ENCODE measurements around the gene FMN1. TPM values are rescaled to one million over a fixed set of nuclear protein-coding genes. Genes with fewer than 3 reads are reported as not detected.

Gene FMN1
- total and polyA plus RNA-seq, 10 donors = 0.43 to 42.1 (median 8.6) TPM

DNA sequence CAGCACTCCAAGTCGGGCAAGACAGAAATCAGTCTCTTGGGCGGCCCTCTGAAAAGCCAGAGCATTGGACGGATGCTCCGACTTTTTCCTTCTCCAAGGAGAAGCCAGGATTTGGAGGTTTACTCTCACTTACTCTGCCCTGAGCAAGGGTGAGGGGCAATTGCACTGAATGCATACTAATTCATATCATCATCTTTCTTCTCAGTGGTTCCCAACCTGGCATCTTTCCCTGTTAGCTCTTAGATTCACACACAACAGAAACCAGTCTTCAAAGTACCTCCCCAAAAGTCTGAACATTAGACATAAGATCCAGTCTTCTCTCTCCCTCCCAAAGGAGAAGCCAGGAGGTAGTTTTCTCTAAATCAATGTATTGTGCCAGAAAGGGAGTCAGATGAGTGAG is 257.5 kb downstream of the FMN1 start:
- Histone ChIP-seq H3K4me1 (no peaks in the 10 kb centered on the region), H3K27ac (no peak overlapping the region), H3K27me3 (replicated peaks in 1 of 7) (peaks cover 0 to 16% (median 0%) of the 10 kb centered on the region in 7 donors), H3K9me3 (peaks cover 0 to 4% (median 0%) of the 10 kb centered on the region in 8 donors), H3K36me3 (no peaks in the 10 kb centered on the region), H3K4me3 (no peak overlapping the region)
- intact Hi-C loops (cut with DNase I; ENCODE audit: low total_unique reads) = loop anchor here (10.0 kb wide), 1 partner anchor 92 kb away; no protein-coding TSS in a partner anchor
- WGBS, 5 donors = 87 to 91% (median 88%) methylated on average over 4 of the region's 4 CpGs
- DNase-seq = no peak
- TF ChIP-seq POLR2A (IDR thresholded peaks at IDR 0.05) (no peak), POLR2AphosphoS5 (IDR thresholded peaks at IDR 0.05) (no peak)
- TF ChIP-seq, protein P1, sequence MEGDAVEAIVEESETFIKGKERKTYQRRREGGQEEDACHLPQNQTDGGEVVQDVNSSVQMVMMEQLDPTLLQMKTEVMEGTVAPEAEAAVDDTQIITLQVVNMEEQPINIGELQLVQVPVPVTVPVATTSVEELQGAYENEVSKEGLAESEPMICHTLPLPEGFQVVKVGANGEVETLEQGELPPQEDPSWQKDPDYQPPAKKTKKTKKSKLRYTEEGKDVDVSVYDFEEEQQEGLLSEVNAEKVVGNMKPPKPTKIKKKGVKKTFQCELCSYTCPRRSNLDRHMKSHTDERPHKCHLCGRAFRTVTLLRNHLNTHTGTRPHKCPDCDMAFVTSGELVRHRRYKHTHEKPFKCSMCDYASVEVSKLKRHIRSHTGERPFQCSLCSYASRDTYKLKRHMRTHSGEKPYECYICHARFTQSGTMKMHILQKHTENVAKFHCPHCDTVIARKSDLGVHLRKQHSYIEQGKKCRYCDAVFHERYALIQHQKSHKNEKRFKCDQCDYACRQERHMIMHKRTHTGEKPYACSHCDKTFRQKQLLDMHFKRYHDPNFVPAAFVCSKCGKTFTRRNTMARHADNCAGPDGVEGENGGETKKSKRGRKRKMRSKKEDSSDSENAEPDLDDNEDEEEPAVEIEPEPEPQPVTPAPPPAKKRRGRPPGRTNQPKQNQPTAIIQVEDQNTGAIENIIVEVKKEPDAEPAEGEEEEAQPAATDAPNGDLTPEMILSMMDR (IDR thresholded peaks at IDR 0.05 in 8 of 11, conservative IDR thresholded peaks at IDR 0.05 in 3 of 11) = no peak

DNA sequence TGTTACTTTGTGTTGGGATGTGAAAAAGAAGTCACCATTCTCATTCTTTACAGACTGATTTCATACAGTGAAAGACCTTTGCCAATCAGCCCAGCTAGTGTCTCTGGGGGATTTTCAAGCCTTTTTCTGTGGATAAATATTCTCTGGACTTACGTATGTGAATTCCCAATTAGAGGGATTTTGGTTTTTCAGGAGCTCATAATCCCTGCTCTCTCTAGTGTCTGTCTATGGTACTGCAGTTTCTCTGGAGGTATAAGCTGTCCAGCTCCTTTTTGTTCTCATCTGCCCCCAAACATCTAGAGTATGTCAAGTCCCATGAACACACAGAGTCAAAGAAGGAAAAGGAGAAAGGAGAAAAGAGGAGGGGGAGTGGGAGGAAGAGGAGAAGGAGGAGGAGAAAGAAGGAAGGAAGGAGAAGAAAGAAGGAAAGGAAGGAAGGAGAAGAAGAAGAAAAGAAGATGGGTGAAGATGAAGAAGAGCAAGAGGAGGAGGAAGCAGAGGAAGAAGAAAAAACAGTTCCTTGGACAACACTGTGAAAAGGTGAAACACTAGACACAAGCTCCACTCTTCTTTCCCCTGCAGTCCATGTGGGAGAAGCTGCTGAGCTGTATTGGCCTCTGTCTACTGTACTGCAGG is 258.1 kb downstream of the FMN1 start:
- no peak overlapping the region for H3K27ac ChIP-seq
- DNase-seq = no peak
- no peaks in the 10 kb centered on the region for H3K36me3 ChIP-seq
- H3K9me3 ChIP-seq = peaks cover 0 to 4% (median 0%) of the 10 kb centered on the region in 8 donors
- no peaks in the 10 kb centered on the region for H3K4me1 ChIP-seq
- H3K4me3 ChIP-seq = no peak overlapping the region
- TF ChIP-seq POLR2AphosphoS5 (IDR thresholded peaks at IDR 0.05) (no peak), POLR2A (IDR thresholded peaks at IDR 0.05) (no peak)
- TF ChIP-seq, protein P1 (IDR thresholded peaks at IDR 0.05 in 8 of 11, conservative IDR thresholded peaks at IDR 0.05 in 3 of 11) = peak; percentile 9 to 68 (median 55)
- 39 to 66% (median 48%) methylated on average over 1 of the region's 1 CpG for WGBS, 5 donors
- peaks cover 0 to 16% (median 0%) of the 10 kb centered on the region in 7 donors for H3K27me3 ChIP-seq (replicated peaks in 1 of 7)
- intact Hi-C loops (cut with DNase I; ENCODE audit: low total_unique reads) = loop anchor here (10.0 kb wide), 1 partner anchor 92 kb away; no protein-coding TSS in a partner anchor

GRCh38 chr15:32935139-32935538 is 259.4 kb downstream of the FMN1 start:
- Histone ChIP-seq H3K4me1 (no peaks in the 10 kb centered on the region), H3K36me3 (no peaks in the 10 kb centered on the region), H3K27me3 (replicated peaks in 1 of 7) (peaks cover 0 to 16% (median 0%) of the 10 kb centered on the region in 7 donors), H3K9me3 (peaks cover 0 to 8% (median 0%) of the 10 kb centered on the region in 8 donors), H3K4me3 (no peak overlapping the region), H3K27ac (no peak overlapping the region)
- 94 to 98% (median 96%) methylated on average over 5 of the region's 5 CpGs for WGBS, 5 donors
- no peak for TF ChIP-seq POLR2AphosphoS5 (IDR thresholded peaks at IDR 0.05)
- TF ChIP-seq, protein P1 (IDR thresholded peaks at IDR 0.05 in 8 of 11, conservative IDR thresholded peaks at IDR 0.05 in 3 of 11) = no peak
- TF ChIP-seq POLR2A (IDR thresholded peaks at IDR 0.05) = no peak
- DNase-seq = no peak
- intact Hi-C loops (cut with DNase I; ENCODE audit: low total_unique reads) = loop anchor here (10.0 kb wide), 1 partner anchor 90 kb away; no protein-coding TSS in a partner anchor

- intact Hi-C loops (cut with DNase I; ENCODE audit: low total_unique reads) = loop anchor here (10.0 kb wide), 1 partner anchor 88 kb away; no protein-coding TSS in a partner anchor
- Histone ChIP-seq H3K27me3 (replicated peaks in 1 of 7) (peaks cover 0 to 16% (median 0%) of the 10 kb centered on the region in 7 donors), H3K4me3 (no peak overlapping the region), H3K9me3 (peaks cover 0 to 8% (median 0%) of the 10 kb centered on the region in 8 donors), H3K36me3 (no peaks in the 10 kb centered on the region), H3K27ac (no peak overlapping the region), H3K4me1 (no peaks in the 10 kb centered on the region)
- no peak for DNase-seq
- TF ChIP-seq POLR2A (IDR thresholded peaks at IDR 0.05) = no peak
- TF ChIP-seq, protein P1 (IDR thresholded peaks at IDR 0.05 in 8 of 11, conservative IDR thresholded peaks at IDR 0.05 in 3 of 11) = no peak
- no peak for TF ChIP-seq POLR2AphosphoS5 (IDR thresholded peaks at IDR 0.05)
- 84 to 98% (median 87%) methylated on average over 1 of the region's 1 CpG for WGBS, 5 donors
These were observed 261.3 kb downstream of the FMN1 start for GRCh38 chr15:32933236-32933635.
